GM21447 (cell line): ENCODE results near the gene CHST6.
"Not testable (repeated sequence)": the region's sequence is repeated elsewhere in the genome, so short reads cannot be mapped to it uniquely, and the experiment has no call there.

Experiments used
- ATAC-seq: cut with Tn5 transposase; IDR thresholded peaks from one replicate; pipeline ENCODE4 v1.9.1; 2021; ENCODE audit not compliant: unreplicated experiment

Gene CHST6

DNA sequence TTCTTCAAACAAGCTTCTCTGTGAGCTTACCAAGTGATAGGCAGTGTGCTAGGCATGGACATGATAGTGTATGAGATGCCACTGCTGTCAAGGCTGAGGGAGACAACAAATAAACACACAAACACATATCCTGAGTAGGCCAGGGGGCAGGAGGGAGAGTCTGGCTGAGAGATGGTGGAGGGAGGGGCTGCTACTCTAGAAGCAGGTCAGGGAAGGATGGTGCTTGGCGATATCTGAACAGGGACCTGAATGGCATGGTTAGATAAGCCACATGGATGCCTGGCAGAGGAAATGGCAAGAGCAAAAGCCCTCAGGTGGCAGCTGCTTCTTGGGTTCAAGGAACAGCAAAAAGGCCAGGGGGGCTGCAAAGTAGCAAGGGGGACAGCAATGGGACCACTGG, 8.6 kb upstream of the CHST6 start:
- ATAC-seq = no peak

DNA sequence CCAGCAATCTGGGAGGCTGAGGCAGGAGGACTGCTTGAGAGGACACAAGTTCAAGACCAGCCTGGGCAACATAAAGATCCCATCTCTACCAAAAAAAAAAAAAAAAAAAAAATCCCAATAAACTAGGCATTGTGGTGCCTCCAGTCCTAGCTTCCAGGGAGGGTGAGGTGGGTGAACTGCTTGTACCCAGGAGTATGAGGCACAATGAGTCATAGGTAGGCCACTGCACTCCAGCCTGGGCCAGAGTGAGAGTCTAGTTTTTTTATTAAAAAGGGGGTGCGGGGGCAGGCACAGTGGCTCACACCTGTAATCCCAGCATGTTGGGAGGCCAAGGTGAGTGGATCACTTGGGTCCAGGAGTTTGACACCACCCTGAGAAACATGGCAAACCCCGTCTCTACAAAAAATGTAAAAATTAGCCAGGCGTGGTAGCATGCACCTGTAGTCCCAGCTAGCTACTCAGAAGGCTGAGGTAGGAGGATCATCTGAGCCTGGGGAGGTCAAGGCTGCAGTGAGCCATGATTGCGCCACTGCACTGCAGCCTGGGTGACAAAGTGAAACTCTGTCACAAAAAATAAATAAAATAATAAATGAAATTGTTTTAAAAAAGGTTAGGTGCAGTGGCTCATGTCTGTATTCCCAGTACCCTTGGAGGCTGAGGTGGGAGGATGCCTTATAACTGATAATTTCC, 7.8 kb upstream of the CHST6 start:
- ATAC-seq = no peak

DNA sequence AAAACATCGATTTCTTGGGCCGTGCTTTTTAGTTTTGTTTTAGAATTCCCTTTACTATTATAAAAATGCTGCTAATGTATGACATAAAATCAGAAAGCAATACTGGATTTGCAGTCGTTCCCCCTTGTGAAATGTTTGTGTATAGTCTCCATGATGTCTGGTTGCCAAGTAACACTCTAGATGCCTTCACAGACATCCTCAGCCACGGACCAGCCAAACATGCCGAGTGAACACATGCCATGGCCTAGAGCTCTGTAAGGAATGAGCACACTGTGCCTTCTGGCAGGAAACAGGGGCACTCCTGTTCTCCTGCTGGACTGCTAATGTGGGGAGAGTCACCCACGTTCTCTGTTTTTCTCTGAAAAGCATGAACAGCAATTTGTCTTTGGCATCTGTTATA, 6.6 kb upstream of the CHST6 start:
- not testable (repeated sequence) for ATAC-seq

DNA sequence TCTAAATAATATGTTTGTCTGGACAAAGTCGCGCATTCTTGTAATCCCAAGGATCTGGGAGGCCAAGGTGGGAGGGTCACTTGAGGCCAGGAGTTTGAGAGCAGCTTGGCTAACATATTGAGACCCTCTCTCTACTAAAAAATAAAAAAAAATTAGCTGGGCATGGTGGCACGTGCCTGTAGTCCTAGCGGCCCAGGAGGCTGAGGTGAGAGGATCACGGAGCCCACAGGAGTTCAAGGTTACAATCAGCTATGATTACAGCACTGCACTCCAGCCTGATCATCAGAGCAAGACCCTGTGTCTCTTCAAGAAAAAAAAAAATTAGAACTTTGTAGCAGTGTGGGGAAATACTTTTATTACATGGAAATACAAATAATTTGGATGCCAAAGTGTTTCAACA, 6.1 kb upstream of the CHST6 start:
- ATAC-seq = no peak

DNA sequence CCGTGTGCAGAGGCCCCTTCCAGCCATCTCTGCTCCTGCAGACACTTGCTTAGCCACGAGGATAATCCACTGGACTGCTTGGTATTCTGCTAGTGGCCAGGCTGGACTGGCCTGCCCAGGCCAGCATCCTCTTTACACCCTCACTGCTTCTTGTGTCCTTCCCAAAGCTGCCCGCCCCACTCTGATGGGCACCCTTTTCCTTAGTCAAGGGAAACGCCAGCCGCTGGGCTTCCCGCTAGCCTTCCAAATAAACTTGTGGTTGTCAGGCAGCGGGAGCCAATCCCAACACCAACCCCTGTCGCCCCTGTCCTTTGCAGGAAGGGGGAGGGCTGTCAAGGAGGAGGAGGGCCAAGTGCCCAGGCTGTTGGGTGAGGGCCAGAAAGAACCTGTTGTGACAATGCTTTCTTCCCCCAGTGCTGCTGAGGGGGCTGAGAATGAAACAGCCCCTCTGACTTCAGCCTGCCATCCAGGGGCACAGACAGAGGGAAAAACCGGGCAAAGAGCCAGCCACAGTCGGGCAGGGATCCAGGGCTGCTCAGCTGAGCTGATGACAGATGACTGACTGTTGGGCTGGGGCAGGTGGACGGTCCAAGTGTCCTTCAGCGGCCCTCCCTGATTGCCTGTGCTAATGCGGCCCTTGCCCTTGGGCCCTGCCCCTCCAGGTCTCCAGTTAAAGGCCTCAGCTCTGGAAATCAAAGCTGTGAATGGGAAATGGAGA, 3.5 kb upstream of the CHST6 start:
- not testable (repeated sequence) for ATAC-seq

DNA sequence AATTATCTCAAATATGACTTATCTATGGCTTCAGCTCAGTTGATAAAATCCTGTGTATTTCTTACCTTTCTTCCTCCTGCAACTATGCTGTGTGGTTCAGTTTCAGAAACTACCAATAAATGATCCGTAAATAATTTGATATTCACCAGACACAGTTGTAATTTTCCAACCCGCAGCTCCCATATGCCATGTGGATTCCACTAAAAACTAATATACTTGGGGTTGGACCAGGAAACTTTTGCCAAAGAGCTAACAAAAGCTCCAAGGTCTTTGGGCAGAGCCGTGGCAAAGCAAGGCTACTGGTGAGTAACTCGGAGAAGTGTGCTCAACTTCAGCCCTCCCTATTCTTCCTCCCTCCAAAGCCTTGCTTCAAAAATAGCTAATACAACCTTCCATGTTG, 2.3 kb upstream of the CHST6 start:
- no peak for ATAC-seq

DNA sequence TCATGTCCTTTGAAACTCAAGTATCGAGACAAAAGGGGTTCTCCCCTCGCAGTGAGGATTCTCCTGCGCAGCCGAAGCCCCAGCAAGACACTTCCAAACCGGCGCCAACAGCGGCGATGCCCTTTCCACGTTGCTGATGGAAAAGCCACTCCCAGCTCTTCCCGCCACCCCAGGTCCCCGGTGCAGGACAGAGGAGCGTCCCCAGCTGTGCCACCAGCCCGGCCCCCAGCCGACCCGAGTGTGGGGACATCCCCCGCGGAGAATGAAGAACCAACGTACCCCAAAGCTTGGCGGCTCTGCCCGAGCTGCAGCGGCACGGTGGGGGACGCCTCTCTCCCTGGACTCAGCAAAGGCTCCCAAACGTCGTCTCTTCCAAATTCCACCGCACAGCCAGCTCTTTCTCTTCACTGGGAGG, 573 bp downstream of the CHST6 start:
- ATAC-seq = no peak

DNA sequence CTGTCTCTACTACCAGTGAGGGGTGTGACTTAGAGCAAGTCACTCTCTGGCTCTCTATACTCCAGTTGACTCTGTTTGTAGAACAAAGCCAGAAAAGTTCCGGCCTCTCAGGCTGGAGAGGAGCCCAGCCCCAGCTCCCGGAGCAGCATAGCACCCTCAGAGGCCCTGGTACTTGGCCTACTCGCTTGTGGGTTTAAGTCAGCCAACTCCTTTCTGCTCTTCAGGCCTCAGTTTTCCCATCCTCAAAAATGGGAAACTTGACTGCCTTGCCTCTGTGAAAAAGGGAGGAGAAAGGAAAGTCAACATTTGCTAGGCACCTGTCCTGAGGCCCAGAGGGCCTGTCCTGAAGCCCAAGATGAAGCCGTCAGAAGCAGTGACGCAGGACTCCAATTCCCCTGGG, 1.1 kb downstream of the CHST6 start:
- no peak for ATAC-seq

DNA sequence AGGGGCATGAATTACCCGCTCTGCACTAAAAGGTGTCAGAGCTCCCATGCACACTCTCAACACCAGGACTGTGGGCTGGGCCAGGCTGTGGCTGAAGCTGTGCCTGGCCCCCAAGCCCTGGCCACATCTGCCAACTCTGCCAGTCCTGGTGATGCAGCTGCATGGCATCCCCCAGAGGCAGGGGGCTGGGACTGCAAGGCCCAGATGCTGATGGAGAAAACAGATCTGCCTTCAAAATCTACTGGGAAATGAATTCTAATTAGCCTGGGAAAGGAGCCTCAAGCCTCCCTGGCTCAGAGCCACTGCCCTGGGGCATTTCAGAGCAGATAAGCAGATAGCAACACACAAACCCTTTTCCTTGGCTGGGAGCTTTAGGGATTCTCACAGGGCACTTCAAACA, 3.4 kb downstream of the CHST6 start:
- ATAC-seq = no peak

DNA sequence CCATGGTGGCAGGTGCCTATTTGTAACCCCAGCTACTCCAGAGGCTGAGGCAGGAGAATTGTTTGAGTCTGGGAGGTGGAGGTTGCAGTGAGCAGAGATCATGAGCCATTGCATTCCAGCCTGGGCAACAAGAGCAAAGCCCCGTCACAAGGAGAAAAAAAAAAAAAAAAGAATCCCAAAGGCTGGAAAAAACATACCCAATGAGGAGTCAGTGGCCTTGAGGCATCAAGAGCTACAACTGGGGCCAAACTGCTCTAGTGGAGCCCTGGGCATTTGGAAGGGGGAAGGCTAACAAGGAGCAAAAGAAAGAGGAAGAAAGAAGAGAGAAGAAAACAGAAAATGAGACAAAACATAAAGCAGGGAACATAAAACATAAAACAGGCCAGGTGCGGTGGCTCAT, 6.9 kb downstream of the CHST6 start:
- no peak for ATAC-seq

DNA sequence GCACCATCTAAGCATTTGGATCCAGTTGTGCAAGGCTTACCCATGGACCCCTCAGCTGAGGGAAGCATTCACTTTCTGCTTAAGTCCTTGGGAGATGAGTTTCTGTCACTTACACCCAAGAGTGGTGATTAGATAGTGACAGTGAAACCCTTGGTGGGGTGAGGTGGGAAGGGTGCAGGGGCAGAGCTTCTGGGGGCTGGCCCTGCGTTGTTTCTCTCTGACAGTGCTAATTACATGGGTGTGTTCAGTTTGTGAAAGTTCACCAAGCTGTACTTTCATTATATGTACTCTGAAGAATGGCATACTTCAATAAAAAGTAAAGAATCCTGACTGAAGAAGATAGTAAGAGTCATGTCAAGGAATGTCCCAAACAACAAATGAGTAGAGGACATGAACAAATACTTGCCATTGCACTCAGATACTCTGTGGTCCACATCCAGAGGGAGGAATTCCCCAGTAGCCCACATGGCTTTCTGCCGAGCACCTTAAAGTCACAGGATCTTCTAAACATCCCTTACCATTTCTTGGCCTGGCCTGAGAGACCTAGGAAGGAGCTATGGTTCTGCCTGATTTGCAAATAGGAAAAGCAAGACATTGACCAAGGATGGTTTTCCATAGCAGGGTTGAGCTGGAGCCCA, 8.4 kb downstream of the CHST6 start:
- peak; percentile 43 for ATAC-seq

DNA sequence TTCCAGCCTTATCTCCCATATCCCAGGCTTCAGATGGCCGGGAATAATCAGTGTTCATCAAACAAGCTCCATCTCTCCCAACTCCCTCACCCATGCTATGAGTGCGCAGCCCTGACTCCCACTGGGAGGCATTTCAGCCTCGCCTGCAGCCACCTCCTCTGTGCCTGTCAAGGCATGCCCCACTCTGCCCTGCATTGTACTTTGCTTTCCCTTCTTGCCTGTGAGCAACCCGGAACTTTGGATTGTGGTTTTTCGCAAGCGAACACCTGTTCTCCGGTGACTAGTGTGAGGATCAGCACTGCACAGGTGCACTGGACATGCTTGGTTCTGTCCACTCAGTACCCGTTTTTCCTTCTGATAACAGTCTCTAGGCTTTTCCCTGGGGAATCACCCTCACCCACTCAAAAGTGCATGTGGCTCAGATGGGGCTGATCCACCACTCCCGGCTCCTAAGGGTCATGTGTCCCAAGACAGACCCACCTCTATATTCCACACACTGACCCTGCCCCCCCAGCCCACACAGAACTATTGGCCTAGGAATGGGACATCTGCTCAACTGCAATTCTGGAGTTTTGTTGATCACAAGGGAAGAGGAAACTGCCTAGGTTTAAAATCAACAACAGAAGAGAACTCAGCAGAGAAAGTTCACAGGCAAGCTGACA, 9.1 kb downstream of the CHST6 start:
- ATAC-seq = peak; percentile 9

DNA sequence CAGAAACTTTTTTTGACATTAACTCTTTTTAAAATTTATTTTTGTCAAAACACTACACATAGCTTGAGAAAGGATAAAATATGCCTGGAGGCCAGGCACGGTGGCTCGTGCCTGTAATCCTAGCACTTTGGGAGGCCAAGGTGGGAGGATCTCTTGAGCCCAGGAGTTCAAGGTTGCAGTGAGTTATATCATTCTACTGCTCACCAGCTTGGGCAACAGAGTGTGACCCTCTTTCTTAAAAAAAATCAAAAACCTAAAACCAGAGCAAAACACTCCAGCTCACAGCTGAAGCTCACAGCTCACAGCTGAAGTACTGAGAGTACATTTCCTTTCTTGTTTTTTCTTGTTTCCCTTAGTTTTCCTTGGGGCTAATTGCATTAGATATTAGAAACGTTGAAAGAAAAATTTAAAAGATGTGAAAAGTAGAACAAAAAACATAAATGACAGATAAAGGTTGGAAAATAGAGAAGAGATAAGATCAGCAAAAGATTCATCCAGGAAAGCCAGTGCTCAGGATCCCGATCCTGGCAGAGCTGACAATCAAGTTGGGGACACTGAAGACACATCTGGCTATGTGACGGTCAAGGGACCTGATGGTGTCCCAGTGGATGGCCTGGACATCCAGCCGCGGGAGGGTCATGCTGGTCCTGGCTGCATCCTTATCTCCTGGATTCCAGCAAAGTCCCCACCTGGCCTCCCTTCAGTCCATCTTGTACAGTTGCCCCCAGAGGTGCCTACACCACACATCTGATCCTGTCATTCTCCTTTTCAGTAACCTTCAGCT, 9.8 kb downstream of the CHST6 start:
- no peak for ATAC-seq

DNA sequence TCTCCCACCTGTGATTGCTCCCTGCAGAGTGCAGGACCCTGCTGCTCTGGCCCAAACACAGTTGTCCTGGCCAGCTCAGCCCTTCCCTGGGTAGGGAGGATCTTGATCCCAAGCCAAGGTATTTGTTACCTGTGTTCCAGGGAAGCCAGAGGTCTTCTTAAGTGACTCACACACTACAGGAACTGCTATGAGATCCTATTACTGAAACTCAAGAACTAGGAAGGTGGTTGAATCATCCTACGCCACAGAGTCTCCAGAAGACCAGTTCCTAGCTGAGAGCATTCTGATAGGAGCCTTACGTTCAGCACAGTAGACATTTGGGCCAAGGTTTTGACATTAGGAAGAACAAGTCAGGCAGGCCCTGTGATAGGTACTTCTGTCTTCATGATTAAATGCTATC, 12.0 kb downstream of the CHST6 start:
- ATAC-seq = no peak

DNA sequence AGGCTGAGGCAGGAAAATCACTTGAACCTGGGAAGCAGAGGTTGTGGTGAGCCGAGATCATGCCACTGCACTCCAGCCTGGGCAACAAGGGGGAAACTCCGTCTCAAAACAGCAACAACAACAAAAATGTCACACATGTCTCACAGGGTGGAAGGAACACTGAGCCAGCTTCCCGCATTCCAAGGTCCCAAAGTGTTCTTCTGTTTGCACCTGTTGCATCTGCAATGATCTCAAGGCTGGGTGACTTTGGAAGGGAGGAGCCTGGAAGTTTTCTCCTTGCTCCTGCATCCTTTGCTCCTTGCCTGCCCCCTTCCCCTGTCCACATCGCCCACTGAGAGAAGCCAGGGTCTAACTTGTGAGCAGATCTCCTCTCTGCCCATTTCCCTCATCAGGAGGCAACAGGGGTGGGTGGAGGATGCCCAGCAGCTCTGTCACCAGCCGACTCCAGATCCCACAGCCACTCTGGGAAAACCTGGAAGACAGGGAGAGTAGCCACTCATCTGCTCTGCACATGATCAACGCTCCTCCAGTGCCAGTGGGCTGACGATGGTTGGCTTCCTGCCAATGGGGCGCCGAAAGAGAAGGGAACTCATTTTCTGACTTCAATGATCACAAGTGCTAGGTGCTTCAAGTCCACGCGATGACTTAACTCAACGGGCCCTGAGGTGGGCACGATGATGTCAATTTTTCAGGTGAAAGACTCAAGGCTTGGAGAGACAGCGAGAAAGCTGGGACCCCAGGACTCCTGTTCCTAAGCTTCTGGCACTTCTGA, 12.6 kb downstream of the CHST6 start:
- ATAC-seq = no peak

DNA sequence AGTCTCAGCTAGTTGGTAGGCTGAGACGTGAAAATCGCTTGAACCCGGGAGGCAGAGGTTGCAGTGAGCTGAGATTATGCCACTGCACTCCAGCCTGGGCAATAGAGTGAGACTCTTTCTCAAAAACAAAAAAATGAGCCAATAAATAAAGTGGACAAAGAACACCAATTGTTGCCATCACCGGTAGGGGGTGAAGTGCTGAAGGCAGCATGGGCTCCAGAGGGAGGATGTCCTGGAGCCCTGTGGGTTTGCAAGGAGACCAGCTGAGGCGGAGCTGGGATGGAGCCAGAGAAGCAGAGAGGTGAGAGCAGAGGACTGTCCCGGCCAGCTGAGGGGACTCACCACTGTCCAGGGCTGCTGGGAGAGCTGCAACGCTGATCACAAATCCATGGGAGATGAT, 13.8 kb downstream of the CHST6 start:
- ATAC-seq = no peak

DNA sequence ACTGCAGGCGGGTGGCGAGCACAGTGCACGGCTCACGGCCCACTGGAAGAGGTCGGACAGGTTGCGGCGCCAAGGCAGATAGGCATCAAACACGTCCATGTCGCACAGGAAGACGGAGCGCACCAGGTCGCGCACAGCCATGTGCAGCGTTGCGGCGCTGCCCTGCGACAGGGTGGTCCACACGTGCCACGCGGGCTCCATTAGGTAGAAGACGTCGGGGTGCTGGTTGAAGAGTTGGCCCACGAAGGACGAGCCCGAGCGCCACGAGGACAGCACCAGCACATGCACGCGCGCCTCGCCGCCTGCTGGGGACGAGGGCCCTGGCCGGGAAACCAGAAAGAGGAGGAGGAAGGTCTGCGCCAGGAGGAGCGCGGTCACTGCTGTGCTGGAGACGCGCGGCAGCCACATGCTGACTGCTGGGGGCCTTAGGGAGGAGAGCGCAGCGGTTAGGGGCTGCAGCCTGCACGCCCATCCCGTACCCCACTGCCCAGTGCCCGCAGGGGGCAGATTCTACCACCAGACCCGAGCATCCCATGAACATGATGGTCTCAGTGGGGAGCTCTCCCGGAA, 15.7 kb downstream of the CHST6 start:
- ATAC-seq = no peak

DNA sequence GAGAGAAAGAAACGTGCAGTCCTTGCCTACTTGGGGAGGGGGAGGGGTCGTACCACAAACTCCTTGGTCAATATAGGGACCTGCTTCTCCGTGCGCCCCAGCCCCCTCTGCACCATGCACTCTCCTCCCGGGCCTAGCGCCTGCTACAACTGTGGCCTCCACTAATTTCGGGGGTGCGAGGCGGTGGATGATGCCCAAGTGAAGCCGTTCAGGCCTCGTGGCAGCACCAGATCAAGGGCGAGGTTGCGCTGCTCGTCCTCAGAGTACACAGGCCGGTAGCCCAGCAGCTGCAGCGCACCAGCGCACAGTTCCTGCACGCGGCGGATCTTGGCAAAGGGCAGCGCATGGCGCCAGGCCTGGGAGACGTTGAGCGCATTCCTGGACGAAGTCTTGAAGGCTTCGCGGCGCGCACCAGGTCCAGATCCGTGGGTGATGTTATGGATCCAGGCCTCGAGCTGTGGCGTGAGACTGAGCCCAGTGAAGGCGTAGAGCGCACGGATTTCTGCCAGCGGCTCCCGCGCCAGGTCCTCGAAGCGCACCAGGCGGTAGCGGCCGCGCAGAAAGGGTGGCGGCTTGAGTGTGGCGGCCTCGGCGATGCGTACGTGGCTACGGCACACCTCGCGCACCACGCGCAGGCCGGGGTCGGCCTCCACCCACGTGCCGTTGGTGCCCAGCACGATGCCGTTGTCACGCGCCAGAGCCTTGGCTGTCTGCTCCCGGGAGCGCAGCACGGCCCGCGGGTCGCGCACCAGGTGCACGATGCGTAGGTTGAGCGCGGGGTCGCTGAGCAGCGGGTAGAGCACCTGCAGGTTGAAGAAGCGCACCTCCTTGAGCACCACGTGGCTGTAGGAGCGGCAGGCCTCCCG, 16.5 kb downstream of the CHST6 start:
- ATAC-seq = no peak
